Measurements from ENCODE around the gene TTC22.

TTC22 gene

DNA sequence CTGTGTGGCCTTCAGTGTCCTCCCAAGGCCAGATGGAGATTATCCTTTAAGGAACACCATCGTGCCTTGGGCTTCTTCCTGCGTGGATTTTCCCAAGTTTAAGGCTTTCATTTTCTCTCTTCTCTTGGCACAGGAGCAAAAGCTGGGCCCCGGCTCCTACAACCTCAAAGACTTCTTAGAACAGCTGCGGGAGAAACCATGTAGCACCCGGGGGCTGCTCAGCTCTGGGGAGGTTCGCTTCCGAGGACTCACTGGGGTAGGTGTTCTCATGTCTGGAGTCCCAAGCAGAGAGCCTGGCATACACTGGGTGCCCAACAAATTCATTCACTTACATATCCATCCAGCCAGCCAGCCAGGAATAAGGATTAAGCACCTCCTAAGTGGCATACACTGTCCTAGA is 6.6 kb upstream of the TTC22 start:
- H3K27ac ChIP-seq (ENCODE audit: low read length), result no peak overlapping the region
- no peaks in the 10 kb centered on the region for H3K4me1 ChIP-seq (ENCODE audit: control insufficient read depth, insufficient read depth, low read length)
- H3K27me3 ChIP-seq (ENCODE audit: control insufficient read depth in 1 of 2, insufficient read depth in 2 of 2, low read length in 2 of 2), result peaks cover 7 to 18% of the 10 kb centered on the region in 2 donors
- no peaks in the 10 kb centered on the region for H3K36me3 ChIP-seq (ENCODE audit: control insufficient read depth in 2 of 2, insufficient read depth in 2 of 2, low read length in 2 of 2)
- H3K4me3 ChIP-seq (ENCODE audit: low read length in 2 of 2), result no peak overlapping the region
- no peak overlapping the region for H3K9ac ChIP-seq (ENCODE audit: low read length in 2 of 2)
- no peaks in the 10 kb centered on the region for H3K9me3 ChIP-seq (ENCODE audit: control insufficient read depth in 2 of 2, low read length in 2 of 2)

DNA sequence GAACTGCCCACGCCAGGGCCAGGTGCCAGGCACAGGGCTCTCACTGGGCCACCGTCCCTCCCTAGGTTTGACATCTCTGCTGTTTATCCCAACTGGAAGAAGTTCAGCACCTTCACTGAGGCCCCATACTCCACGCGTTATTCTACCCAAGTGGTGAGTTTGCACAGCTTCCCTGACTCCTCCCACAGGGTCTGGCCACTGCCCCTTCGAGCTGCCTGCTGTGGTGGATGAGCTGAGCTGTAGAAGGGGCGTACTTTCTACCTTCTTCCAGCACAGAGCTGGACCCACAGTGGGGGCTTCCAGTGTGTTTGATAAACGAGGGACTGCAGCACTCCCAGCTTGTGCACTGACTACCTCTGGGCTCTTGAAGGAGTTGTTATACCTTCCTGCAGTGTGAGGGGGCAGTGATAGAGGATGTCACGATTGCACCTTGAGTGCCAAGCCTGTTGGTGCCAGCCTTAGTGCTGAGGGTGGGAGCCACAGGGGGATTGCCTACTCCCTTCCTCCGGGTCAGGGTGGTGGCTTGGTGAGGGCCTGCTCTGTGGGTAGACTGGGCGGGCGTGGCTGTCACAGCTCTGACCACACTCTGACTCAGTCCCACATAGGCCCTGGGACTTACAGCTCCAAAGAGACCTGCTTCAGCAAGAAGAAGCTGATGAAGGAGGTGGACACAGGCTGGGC is 5.9 kb upstream of the TTC22 start:
- no peak overlapping the region for H3K27ac ChIP-seq (ENCODE audit: low read length)
- H3K9me3 ChIP-seq (ENCODE audit: control insufficient read depth in 2 of 2, low read length in 2 of 2), result no peaks in the 10 kb centered on the region
- no peak overlapping the region for H3K9ac ChIP-seq (ENCODE audit: low read length in 2 of 2)
- H3K36me3 ChIP-seq (ENCODE audit: control insufficient read depth in 2 of 2, insufficient read depth in 2 of 2, low read length in 2 of 2), result no peaks in the 10 kb centered on the region
- H3K4me1 ChIP-seq (ENCODE audit: control insufficient read depth, insufficient read depth, low read length), result no peaks in the 10 kb centered on the region
- H3K27me3 ChIP-seq (ENCODE audit: control insufficient read depth in 1 of 2, insufficient read depth in 2 of 2, low read length in 2 of 2), result peaks cover 7 to 20% of the 10 kb centered on the region in 2 donors
- H3K4me3 ChIP-seq (ENCODE audit: low read length in 2 of 2), result no peak overlapping the region

DNA sequence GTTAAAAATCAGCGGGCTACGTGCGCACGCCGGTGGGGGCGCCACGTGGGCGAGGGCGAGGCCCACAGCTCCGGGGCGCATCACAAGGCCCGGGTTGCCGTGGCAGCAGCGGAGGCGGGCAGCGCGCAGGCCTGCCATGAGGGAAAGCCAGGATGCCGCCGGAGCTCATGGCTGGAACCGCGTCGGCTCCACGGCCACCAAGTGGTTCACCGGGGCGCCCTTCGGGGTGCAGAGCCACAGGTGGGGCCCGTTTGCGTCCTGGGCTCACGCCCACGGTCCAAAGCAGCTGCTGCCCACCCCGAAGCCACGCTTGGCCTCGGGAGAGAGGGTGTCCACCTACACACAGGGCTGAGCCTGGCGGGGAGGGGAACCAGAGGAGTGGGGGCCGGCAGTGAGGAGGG is 4.9 kb upstream of the TTC22 start:
- Histone ChIP-seq H3K9me3 (ENCODE audit: control insufficient read depth in 2 of 2, low read length in 2 of 2) (no peaks in the 10 kb centered on the region), H3K36me3 (ENCODE audit: control insufficient read depth in 2 of 2, insufficient read depth in 2 of 2, low read length in 2 of 2) (no peaks in the 10 kb centered on the region), H3K4me1 (ENCODE audit: control insufficient read depth, insufficient read depth, low read length) (peaks cover 10% of the 10 kb centered on the region), H3K4me3 (ENCODE audit: low read length in 2 of 2) (no peak overlapping the region), H3K27ac (ENCODE audit: low read length) (no peak overlapping the region), H3K9ac (ENCODE audit: low read length in 2 of 2) (no peak overlapping the region), H3K27me3 (ENCODE audit: control insufficient read depth in 1 of 2, insufficient read depth in 2 of 2, low read length in 2 of 2) (peaks cover 14 to 30% of the 10 kb centered on the region in 2 donors)

DNA sequence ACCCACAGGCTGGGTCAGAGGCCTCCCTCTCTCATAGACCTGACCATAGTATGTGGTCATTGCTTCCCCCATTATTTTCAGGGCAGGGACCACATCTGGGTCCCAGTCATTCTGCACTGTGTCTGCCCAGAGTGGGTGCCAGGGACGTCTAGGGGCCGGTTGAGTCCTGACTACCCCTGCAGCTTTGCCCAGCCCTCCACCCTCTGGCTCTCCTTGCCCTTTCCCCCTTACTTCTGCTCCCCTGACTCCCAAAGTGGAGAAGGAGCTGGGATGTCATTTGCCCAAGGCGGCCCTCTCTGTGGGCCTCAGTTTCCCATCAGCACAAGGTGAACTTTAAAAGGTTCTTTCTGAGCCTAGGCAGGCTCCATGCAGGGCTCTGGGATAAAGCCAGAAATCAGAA is 4.3 kb upstream of the TTC22 start:
- no peak overlapping the region for H3K27ac ChIP-seq (ENCODE audit: low read length)
- no peak overlapping the region for H3K4me3 ChIP-seq (ENCODE audit: low read length in 2 of 2)
- H3K27me3 ChIP-seq (ENCODE audit: control insufficient read depth in 1 of 2, insufficient read depth in 2 of 2, low read length in 2 of 2), result peaks cover 13 to 33% of the 10 kb centered on the region in 2 donors
- peaks cover 15% of the 10 kb centered on the region for H3K4me1 ChIP-seq (ENCODE audit: control insufficient read depth, insufficient read depth, low read length)
- no peak overlapping the region for H3K9ac ChIP-seq (ENCODE audit: low read length in 2 of 2)
- no peaks in the 10 kb centered on the region for H3K9me3 ChIP-seq (ENCODE audit: control insufficient read depth in 2 of 2, low read length in 2 of 2)
- no peaks in the 10 kb centered on the region for H3K36me3 ChIP-seq (ENCODE audit: control insufficient read depth in 2 of 2, insufficient read depth in 2 of 2, low read length in 2 of 2)

DNA sequence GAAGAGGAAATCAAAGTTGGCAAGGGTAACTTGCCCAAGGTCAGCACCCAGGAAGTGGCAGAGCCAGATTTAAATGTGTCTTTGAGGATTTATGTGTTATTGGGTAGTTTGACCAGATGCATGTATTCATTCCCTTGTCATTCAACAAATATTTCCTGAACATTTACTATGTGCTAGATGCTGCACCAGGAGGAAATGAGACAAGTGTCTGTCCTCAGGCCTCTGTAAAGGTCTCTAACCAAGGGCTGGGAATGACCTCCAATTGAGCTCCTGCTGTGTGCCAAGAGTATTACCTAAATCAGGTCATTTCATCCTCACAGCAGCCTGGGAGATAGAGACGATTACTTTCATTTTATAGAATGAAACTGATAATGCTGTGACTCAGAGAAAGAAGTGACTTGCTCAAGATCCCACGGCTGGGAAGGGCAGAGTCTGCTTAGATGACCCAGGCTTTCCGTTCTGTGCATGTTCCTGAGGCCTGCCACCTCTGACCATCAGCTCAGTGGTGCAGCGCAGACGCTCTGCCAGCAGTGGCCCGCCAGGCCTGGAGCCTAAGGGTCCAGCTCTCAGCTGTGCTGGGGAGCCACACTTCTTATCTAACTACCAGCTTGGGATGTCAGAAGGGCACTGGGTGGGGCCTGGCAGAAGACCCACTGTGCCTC is 3.5 kb upstream of the TTC22 start:
- Histone ChIP-seq H3K27me3 (ENCODE audit: control insufficient read depth in 1 of 2, insufficient read depth in 2 of 2, low read length in 2 of 2) (peaks cover 13 to 33% of the 10 kb centered on the region in 2 donors), H3K36me3 (ENCODE audit: control insufficient read depth in 2 of 2, insufficient read depth in 2 of 2, low read length in 2 of 2) (no peaks in the 10 kb centered on the region), H3K27ac (ENCODE audit: low read length) (no peak overlapping the region), H3K4me1 (ENCODE audit: control insufficient read depth, insufficient read depth, low read length) (peaks cover 17% of the 10 kb centered on the region), H3K9me3 (ENCODE audit: control insufficient read depth in 2 of 2, low read length in 2 of 2) (no peaks in the 10 kb centered on the region), H3K4me3 (ENCODE audit: low read length in 2 of 2) (no peak overlapping the region), H3K9ac (ENCODE audit: low read length in 2 of 2) (no peak overlapping the region)

DNA sequence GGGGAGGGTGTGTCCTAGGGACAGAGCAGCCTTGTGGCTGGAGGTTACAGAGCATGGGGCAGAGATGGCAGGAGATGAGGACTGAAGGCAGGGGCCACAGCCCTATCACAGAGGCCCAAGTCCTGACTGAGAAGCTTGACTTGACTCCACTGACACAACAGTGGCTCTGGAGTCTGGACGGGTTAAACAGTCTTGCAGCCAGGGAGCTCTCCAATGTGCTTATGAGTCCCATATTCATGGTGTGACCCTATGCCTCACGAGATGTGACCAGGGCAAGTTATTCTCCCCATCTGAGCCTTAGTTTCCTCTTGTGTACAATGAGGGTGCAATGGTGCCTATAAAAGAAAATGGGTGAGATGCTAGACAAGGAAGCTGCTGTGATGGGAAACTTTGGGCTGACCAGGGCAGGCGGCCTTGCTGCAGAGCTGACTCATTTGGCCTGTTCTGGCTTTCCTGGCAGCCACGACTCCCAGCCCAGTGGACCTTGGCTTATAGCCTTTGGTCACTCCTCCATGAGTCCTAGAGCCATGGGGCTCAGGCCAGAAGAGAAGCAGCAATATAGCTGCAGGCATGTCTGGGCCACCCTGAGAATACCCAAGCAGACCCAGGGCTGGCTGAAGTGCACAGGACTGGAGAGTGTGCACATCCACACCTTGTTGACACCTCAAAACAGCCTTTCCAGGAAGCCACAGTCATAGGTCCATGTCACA is 2.8 kb upstream of the TTC22 start:
- peaks cover 13 to 33% of the 10 kb centered on the region in 2 donors for H3K27me3 ChIP-seq (ENCODE audit: control insufficient read depth in 1 of 2, insufficient read depth in 2 of 2, low read length in 2 of 2)
- no peaks in the 10 kb centered on the region for H3K36me3 ChIP-seq (ENCODE audit: control insufficient read depth in 2 of 2, insufficient read depth in 2 of 2, low read length in 2 of 2)
- no peak overlapping the region for H3K4me3 ChIP-seq (ENCODE audit: low read length in 2 of 2)
- no peak overlapping the region for H3K27ac ChIP-seq (ENCODE audit: low read length)
- H3K4me1 ChIP-seq (ENCODE audit: control insufficient read depth, insufficient read depth, low read length), result peaks cover 17% of the 10 kb centered on the region
- H3K9ac ChIP-seq (ENCODE audit: low read length in 2 of 2), result no peak overlapping the region
- no peaks in the 10 kb centered on the region for H3K9me3 ChIP-seq (ENCODE audit: control insufficient read depth in 2 of 2, low read length in 2 of 2)

DNA sequence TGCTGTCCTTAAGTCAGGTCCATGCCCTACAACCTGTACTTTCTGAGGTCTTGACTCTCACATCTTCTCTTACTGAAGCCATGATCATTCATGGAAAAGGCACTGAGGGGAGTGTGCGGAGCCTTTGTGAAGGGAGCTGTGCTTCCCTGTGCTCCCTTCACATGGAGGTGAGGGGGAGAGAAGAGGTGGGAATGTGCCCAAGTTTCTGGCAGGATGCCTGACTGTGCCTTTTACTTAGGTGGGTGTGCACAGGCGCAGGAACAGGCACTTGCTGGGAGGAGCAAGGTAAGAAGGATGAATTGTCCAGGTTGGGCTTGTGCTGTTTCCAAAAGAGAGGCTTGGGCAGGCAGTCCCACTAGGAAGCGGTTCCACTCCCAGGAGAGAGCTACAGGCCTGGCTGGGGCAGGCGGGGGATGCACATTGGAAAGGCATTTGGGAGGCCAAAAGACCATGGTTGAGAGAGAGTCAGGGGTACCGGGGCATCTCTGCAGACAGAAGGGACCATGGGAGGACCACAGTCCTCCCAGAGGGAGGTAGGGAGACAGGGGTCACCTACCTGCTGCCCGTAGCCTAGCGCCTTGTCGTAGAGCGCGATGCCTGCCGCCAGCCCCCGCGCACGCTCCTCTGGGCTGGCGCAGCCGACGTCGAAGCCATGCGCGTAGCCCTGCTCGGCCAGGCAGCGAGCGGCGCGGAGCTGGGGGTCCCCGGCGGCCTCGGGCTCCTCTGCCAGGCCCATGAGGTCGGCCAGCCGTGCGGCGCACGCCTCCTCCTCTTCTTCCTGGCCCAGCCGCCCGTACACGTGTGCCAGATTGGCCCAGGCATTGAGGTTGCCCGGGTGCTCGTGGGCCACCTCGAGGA is 853 bp downstream of the TTC22 start:
- Histone ChIP-seq H3K4me3 (ENCODE audit: low read length in 2 of 2) (peak overlapping the region; percentile 49 to 72), H3K4me1 (ENCODE audit: control insufficient read depth, insufficient read depth, low read length) (peaks cover 17% of the 10 kb centered on the region), H3K9ac (ENCODE audit: low read length in 2 of 2) (no peak overlapping the region), H3K36me3 (ENCODE audit: control insufficient read depth in 2 of 2, insufficient read depth in 2 of 2, low read length in 2 of 2) (no peaks in the 10 kb centered on the region), H3K27ac (ENCODE audit: low read length) (no peak overlapping the region), H3K27me3 (ENCODE audit: control insufficient read depth in 1 of 2, insufficient read depth in 2 of 2, low read length in 2 of 2) (peaks cover 12 to 27% of the 10 kb centered on the region in 2 donors), H3K9me3 (ENCODE audit: control insufficient read depth in 2 of 2, low read length in 2 of 2) (no peaks in the 10 kb centered on the region)

DNA sequence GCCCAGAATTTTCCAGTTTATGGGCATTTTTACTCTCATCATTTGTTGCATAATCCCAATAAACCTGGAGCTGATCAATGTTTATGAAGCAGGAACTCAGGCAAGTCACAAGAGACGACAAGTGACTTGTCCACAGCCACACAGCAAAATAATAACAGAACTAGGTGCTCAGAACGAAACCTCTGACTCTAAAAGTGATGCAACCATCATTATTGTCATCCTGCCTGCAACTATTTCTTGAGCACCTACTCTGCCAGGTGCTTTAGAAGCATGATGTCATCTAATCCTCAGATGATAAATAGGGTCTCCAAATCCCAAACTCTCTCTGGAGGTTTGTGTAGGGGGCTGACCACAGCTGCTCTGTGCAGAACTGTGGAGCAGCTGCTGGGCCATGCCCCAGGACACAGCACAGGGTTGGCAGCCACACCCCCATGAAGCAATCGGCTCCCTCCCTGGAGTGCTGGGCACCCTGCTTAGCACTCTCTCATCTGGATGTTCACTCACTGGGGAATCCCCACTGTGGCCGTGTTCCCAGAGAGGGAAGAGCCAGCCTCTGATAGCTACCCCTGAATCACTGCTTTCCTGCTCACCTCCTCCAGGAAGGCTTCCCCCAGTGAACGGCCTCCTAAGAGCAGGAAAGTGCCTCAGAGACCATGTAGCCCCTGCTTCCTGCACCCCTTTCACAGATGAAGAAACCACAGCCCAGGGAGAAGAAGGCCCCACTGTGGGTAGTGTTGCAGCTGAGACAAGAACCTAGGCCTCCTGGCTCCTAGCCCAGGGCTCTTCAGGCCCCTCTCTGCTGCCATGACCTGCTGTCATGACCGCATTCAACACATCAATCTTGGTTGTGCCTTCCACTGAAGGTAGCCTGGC is 2.1 kb downstream of the TTC22 start:
- no peak overlapping the region for H3K4me3 ChIP-seq (ENCODE audit: low read length in 2 of 2)
- no peaks in the 10 kb centered on the region for H3K9me3 ChIP-seq (ENCODE audit: control insufficient read depth in 2 of 2, low read length in 2 of 2)
- H3K9ac ChIP-seq (ENCODE audit: low read length in 2 of 2), result no peak overlapping the region
- peaks cover 8 to 17% of the 10 kb centered on the region in 2 donors for H3K27me3 ChIP-seq (ENCODE audit: control insufficient read depth in 1 of 2, insufficient read depth in 2 of 2, low read length in 2 of 2)
- H3K36me3 ChIP-seq (ENCODE audit: control insufficient read depth in 2 of 2, insufficient read depth in 2 of 2, low read length in 2 of 2), result no peaks in the 10 kb centered on the region
- H3K4me1 ChIP-seq (ENCODE audit: control insufficient read depth, insufficient read depth, low read length), result peaks cover 17% of the 10 kb centered on the region
- no peak overlapping the region for H3K27ac ChIP-seq (ENCODE audit: low read length)

DNA sequence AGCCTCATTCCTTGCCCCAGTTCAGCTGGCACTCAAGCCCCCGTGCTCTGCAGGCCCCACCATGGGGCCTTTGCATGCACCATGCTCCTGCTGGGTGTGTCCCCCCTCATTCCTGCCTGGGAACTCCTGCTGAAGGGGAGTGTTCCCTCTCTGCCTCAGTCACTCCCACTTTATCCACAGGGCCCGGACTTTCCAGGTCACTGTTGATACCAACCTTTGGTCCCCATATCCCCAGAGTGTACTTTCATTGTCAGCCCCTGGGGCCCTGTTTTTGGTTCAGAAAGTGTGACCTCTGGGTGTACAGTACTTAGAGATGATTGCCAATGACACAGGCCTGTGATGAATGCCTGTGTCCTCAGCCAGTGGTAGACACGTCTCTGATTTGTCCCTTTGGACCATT is 2.9 kb downstream of the TTC22 start:
- no peaks in the 10 kb centered on the region for H3K9me3 ChIP-seq (ENCODE audit: control insufficient read depth in 2 of 2, low read length in 2 of 2)
- no peak overlapping the region for H3K27ac ChIP-seq (ENCODE audit: low read length)
- H3K4me3 ChIP-seq (ENCODE audit: low read length in 2 of 2), result no peak overlapping the region
- H3K4me1 ChIP-seq (ENCODE audit: control insufficient read depth, insufficient read depth, low read length), result peaks cover 17% of the 10 kb centered on the region
- no peaks in the 10 kb centered on the region for H3K36me3 ChIP-seq (ENCODE audit: control insufficient read depth in 2 of 2, insufficient read depth in 2 of 2, low read length in 2 of 2)
- H3K9ac ChIP-seq (ENCODE audit: low read length in 2 of 2), result no peak overlapping the region
- peaks cover 8 to 17% of the 10 kb centered on the region in 2 donors for H3K27me3 ChIP-seq (ENCODE audit: control insufficient read depth in 1 of 2, insufficient read depth in 2 of 2, low read length in 2 of 2)

DNA sequence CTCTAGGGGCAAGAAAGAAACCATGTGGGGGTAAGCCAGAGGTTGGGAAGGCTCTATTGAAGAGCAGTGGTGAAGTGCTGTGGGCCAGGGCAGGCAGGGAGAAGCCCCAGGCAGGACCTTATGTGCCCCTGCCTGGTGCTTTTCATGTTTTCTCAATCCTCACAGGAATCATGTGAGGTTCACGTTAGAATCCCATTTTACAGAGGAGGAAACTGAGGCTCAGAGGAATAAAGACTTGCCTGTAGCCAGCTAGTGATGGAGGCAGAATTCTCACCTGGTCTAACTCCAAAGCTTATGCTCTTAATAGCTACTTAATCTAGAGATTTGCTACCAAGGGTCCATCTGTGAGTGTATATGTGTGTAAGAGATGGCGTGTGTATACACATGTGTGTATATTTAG is 4.2 kb downstream of the TTC22 start:
- no peak overlapping the region for H3K27ac ChIP-seq (ENCODE audit: low read length)
- H3K4me1 ChIP-seq (ENCODE audit: control insufficient read depth, insufficient read depth, low read length), result peaks cover 23% of the 10 kb centered on the region
- peaks cover 2 to 3% of the 10 kb centered on the region in 2 donors for H3K9me3 ChIP-seq (ENCODE audit: control insufficient read depth in 2 of 2, low read length in 2 of 2)
- H3K27me3 ChIP-seq (ENCODE audit: control insufficient read depth in 1 of 2, insufficient read depth in 2 of 2, low read length in 2 of 2), result peaks cover 9 to 12% of the 10 kb centered on the region in 2 donors
- no peaks in the 10 kb centered on the region for H3K36me3 ChIP-seq (ENCODE audit: control insufficient read depth in 2 of 2, insufficient read depth in 2 of 2, low read length in 2 of 2)
- no peak overlapping the region for H3K4me3 ChIP-seq (ENCODE audit: low read length in 2 of 2)
- H3K9ac ChIP-seq (ENCODE audit: low read length in 2 of 2), result no peak overlapping the region
